ENCODE results near the gene MMP24OS.
A peak's percentile ranks its signal among the peaks of the same experiment; 100 is the strongest.
"Not testable (repeated sequence)": the region's sequence is repeated elsewhere in the genome, so short reads cannot be mapped to it uniquely, and the experiment has no call there.

MMP24OS gene

DNA sequence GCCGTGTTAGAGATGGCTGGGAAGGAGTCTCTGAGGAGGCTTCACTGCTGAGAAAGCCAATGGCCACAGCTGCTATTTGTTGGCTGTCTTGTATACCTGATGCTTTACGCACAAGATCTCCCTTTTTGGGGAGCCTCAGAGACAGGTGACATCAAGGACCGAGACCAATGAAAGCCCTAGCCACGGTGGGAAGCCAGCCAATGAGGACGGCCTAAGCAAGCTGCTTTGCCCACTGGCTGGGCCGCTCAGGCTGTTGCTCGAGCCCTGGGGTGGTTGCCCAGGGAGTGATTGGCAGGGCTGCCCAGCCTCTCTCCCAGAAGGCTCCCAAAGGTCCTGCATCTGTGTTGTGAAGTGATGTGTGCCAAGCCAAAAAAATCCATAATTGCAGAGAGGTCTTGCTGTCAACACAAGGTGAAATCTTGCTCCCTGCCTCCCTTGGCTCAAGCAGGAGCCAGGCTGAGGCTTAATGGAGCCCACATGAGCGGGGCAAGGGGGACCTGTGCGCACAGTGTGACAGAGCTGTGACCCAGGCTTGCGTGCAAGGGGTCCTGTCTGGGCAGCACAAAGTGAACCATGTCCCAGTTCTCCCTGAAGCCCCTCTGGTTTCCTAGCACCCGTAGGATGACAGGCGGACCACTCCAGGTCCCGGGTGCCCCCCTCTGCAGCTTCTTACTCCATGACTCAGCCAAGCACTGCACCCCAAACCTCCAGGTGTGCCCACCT lies 4.3 kb downstream of the MMP24OS start:
- DNase-seq: no peak

DNA sequence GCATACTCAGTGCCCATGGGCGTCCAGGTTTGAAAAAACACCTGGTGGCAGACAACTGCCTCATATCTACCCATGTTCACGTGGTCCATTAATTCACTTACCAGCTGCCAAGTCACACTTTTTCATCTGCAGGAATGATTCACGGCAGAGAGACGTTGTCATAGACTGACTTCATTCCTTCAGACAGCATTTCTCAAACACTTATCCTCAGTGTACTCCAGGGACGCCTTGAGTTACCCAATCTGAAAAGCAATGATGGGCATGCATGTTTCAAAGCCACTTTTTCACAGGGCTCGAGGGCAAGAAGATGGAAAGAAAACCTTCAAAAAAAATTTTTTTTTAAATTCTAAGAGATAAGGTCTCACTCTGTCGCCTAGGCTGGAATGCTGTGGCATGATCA lies 6.0 kb downstream of the MMP24OS start:
- DNase-seq: no peak

DNA sequence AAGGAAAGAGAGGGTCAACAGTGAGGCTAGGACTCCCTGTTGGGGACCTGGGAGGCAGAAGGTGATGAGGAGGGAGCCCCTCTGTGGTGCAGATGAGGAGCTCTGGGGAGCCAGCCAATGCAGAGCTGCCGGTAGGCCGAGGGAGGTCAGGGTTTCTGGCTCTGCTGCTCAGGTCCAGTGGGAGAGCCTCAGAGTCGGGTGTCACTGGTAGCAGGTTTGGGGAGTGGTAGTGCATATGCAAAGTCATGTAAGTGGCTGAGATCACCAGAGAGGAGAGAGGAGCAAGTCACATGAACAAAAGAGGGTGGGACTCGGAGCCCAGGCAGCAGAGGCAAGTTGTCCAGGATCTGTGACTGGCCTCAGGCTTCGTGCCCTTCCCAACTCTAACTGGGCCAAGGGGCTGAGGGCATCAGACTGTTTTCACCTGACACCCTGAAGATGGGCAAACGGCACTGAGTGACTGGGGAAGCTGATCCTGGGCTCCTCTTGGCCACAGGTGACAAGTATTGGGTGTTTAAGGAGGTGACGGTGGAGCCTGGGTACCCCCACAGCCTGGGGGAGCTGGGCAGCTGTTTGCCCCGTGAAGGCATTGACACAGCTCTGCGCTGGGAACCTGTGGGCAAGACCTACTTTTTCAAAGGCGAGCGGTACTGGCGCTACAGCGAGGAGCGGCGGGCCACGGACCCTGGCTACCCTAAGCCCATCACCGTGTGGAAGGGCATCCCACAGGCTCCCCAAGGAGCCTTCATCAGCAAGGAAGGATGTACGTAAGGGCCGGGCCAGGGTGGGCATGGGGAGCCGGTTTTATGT lies 6.6 kb downstream of the MMP24OS start:
- no peak for DNase-seq

DNA sequence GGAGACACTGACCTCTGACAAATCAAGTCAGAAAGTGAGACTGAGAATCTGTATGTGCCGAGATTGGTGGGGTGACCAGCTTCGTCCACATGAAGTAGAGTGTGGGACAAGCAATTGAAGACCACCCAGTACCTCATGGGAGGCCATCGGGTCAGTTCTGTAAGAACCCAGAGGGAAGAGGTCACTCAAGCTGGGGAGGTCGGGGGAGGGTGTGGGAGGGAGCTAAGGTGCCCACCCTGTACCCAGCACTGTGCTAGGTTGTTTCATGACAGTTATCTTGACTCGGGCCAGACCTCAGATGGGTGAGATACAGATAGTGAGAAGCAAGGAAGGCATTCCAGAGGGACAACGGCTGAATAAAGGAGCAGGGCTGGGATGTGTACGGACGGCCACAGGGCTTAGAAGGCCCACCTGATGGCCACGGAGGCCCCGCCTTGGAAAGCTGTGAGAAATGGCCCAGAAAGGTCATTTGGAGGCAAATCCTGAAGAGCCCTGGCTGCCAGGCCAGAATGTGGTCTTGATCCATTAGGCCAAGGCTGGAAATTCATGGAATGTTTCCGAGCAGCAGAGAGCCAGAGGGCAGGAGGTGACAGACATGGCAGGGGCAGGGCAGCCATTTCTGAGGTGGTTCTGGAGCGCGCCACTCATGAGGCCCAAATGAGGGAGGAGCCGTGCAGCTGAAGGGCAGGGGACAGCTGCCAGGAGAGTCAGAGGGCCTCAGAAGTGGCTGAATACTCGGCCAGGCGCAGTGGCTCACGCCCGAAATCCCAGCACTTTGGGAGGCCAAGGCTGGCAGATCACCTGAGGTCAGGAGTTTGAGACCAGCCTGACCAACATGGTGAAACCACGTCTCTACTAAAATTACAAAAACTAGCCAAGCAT lies 7.7 kb downstream of the MMP24OS start:
- DNase-seq: no peak

DNA sequence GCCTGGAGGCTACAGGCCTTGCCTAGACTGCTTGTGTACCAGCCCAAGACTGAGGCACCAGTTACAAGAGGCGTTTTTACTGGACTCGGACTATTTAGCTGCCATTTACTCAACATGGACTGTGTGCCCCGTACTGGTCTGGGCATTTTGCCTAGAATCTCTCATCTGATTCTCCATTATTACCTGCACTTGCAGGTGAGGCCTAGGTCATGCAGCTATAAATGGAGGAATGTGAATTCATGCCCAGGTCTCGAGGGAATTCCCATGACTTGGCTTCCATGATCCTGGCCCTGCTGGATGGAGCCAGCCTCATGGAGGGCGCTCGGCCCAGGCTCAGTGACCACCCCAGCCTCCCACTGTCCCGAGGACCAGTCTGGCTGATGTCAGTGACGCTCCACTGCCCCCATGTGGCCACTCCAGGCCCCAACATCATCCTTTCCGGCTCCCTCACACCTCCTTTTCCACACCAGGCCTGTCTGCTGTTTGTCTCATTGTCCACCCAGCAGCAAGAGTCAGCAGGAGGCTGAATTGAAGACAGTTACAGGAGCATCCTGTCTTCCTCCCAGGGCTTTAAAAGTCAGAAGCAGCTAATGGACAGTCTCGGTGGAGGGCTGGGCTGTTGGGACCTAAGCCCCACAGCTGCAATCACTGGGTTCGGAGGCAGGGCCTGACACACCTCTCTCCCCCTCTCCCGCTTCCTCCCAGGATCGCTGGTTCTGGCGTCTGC lies 8.7 kb downstream of the MMP24OS start:
- DNase-seq: peak; percentile 10 to 49

DNA sequence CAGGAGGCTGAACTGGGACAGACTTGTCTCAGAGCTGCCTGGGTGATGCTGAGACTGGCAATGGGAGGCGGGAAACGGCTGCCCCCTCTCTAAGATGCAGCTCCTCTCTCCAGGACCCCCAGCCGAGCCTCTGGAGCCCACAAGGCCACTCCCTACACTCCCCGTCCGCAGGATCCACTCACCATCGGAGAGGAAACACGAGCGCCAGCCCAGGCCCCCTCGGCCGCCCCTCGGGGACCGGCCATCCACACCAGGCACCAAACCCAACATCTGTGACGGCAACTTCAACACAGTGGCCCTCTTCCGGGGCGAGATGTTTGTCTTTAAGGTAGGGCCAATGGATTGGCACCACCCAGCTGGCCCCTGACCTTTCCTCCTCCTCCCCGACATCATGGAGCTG lies 10.8 kb downstream of the MMP24OS start:
- DNase-seq: no peak

DNA sequence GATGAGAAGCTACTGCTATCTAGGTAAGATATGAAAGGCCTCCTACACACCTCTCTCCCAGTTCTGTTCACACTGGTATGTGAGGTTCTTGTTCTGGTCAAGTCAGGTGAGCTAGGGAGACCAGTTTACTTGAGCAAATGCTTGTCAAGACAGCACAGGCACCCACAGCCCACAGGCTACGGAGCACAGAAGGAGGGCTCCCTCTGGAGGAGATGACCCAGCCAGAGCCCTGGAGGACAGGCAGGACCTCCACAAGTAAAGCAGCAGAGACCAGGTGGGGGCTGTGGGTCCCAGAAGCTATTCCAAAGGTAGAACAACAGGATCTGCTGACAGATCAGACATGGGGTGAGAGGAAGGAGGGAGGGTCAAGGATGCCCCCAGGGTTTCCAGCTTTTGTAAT lies 13.2 kb downstream of the MMP24OS start:
- no peak for DNase-seq

DNA sequence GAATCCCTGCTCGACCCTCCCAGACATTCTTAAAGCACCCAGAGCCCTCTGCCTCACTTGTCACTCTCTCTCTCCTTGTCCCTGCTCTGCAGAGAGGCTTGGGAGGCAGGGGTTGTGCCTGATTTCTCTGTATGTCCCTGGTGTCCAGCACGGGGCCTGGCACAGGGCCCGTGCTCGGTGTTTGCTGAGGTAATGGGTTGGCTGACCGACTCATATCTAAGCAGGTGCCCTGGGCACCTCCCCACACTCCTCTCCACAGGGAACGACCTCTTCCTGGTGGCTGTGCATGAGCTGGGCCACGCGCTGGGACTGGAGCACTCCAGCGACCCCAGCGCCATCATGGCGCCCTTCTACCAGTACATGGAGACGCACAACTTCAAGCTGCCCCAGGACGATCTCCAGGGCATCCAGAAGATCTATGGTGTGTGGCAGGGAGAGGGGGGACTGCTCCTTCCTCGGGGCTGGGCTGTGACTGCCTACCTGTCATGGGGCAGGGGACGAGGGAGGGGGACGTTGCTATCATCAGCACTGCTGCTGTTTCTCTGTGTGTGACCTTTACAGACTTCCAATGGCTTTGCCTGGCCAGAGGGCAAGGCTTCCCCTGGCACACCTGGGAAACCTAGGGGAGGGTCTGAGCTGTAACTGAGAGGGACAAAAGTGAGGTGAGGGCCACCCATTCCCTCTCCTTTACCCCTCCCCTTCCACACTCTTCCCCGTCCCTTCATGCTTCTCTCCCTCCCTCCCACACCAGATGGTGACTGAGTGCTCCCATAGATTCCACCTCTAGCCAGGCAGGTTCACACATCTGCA lies 14.2 kb downstream of the MMP24OS start:
- DNase-seq: no peak

DNA sequence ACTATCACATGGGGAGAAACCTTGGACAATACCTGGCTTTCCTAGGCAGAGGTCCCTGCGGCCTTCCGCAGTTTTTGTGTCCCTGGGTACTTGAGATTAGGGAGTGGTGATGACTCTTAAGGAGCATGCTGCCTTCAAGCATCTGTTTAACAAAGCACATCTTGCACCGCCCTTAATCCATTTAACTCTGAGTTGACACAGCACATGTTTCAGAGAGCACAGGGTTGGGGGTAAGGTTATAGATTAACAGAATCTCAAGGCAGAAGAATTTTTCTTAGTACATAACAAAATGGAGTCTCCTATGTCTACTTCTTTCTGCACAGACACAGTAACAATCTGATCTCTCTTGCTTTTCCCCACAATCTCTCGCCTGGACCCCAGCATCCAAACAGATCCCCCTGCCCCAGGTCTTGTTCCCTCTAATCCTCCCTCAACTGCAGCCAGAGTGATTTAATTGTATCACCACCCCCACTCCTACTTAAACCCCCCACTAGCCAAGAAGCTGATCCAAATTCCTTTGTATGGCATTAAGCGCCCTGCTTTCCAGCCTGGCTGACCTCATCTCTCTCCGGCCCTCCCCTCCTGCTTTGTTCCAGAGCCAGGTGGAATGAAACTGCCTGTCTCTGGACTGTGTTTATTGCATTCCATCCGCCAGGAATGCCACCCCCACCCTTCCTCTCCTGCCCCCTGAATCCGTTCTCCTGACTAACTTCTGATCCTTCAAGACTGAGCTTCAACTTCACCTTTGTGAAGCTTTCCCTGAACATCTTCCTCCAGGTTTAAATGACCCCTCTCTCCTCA lies 15.0 kb downstream of the MMP24OS start:
- not testable (repeated sequence) for DNase-seq

DNA sequence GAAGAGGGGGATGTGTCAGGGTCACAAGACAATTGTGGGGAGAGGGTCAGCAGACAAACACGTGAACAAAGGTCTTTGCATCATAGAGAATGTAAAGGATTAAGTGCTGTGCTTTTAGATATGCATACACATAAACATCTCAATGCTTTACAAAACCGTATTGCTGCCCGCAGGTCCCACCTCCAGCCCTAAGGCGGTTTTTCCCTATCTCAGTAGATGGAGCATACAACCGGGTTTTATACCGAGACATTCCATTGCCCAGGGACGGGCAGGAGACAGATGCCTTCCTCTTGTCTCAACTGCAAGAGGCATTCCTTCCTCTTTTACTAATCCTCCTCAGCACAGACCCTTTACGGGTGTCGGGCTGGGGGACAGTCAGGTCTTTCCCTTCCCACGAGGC lies 15.6 kb downstream of the MMP24OS start:
- not testable (repeated sequence) for DNase-seq

DNA sequence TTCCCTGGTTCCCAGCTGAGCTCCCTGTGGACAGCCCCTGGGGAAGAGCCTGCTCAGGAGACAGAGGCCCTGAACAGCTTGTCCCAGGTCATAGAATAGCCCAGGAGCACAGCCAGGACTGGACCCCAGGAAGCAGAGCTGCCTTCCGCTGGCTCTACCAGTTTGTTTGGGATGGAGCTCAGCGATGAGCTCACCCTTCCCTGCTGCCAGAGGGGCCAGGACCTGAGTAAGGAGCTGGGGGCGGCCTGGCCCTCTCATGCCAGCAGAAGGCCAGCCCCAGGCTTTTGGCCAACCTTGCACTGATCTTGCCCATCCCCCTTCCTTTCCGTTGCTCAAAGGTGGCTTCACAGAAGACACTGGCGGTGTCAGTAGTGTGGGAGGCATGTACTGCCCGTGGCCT lies 17.5 kb downstream of the MMP24OS start:
- no peak for DNase-seq

DNA sequence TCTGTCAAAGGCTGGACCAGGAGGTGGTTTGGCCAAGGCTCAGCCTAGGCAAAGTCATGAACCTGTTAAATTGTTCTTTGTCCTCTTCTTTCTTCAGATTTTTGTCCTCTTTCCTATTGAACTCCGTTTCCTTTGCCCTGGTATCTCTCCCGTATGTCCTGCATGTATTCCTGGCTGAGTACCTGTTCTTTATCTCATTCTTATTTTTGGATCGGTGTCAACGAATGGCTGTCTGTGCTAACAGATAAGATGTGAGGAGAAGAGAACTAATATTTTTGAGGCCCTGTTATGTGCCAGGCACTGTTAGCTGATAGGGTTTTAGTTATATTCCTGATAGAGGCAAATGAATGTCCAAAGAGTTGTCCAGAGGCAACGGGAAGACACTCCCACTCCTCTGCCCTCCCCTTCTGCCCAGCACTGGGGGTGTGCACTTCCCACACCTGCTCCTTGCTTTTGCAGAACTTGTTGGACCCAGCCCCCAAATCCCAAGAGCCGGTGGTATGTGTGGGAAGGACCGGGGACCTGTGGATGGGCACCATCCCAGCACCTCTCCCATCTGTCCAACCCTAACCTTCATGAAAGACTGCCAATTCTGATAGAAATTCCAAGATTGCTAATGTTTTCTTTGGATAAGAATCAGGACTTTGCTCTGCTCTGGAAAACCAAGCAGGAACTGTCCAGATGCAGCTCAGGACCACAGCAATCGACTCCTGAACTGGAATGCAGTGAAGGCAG lies 20.6 kb downstream of the MMP24OS start:
- no peak for DNase-seq

DNA sequence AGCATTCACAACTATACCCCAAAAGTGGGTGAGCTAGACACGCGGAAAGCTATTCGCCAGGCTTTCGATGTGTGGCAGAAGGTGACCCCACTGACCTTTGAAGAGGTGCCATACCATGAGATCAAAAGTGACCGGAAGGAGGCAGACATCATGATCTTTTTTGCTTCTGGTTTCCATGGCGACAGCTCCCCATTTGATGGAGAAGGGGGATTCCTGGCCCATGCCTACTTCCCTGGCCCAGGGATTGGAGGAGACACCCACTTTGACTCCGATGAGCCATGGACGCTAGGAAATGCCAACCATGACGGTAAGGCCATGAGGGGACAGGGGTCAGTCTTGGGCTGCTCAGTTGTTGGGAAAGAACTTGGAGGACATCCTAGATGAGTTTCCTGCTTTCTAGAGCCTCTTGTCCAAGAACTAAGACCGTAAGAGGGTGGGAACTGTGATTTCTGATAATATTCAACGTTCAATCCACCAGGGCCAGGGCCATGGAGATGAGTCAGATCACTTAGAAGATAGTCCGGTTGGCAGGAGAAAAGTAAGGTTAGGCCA lies 23.4 kb downstream of the MMP24OS start:
- DNase-seq: no peak

DNA sequence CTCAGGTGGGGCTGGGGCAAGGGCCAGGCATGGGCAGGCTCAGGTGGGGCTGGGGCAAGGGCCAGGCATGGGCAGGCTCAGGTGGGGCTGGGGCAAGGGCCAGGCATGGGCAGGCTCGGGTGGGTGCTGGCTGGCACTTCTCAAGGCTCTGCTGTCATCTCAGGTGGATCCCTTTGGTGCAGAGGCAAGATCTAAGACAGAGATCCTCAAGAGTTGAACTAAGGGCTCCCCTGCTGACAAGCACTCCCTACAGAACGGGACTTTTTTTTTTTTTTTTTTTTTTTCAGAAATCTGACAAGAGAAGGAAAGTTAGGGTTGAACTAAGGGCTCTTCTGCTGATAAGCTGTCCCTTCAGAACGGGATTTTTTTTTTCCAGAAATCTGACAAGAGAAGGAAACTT lies 24.9 kb downstream of the MMP24OS start:
- DNase-seq: no peak

DNA sequence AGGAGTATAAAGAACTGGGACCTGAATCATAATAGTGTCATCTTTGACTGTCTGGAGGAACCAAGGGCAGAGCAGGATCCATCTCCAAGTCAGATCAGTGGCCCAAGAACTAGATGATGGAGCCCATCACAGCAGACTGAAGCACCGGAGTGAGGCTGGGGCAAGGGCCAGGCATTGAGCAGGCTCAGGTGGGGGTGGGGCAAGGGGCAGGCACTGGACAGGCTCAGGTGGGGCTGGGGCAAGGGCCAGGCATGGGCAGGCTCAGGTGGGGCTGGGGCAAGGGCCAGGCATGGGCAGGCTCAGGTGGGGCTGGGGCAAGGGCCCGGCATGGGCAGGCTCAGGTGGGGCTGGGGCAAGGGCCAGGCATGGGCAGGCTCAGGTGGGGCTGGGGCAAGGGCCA lies 25.3 kb downstream of the MMP24OS start:
- not testable (repeated sequence) for DNase-seq

DNA sequence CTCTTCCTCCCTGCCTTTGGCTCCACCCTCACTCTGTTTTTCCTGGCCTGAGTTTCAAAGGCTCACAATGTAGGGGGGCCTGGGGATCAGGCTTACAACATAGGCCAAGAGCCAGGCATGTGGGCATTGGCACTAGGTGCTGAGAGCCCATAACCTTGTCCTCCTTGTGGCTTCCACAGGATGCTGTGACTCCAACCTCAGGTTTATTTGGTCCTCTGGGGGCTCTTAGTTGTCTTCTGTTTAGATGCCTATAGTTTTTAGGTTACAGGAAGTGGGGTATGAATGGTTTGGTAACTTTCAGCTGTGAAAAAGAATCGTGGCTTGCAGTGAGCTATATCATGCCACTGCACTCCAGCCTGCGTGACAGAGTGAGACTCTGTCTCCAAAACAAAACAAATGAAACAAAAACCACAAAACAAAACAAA lies 25.9 kb downstream of the MMP24OS start:
- no peak for DNase-seq

DNA sequence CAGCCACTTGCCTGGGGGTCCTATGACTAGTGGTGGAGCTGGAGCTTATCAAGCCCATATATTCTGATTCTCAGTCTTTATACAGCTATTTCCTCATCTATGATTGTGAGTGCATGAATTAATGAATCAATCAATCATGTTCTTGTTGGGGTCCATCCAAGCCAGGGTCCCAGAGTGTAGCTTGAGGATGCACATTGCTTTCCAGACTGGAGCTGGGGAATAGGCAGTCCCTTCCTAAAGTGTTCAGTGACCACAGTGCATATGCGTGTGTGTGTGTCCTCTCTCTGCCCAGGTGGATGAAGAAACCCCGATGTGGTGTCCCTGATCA lies 26.3 kb downstream of the MMP24OS start:
- no peak for DNase-seq

DNA sequence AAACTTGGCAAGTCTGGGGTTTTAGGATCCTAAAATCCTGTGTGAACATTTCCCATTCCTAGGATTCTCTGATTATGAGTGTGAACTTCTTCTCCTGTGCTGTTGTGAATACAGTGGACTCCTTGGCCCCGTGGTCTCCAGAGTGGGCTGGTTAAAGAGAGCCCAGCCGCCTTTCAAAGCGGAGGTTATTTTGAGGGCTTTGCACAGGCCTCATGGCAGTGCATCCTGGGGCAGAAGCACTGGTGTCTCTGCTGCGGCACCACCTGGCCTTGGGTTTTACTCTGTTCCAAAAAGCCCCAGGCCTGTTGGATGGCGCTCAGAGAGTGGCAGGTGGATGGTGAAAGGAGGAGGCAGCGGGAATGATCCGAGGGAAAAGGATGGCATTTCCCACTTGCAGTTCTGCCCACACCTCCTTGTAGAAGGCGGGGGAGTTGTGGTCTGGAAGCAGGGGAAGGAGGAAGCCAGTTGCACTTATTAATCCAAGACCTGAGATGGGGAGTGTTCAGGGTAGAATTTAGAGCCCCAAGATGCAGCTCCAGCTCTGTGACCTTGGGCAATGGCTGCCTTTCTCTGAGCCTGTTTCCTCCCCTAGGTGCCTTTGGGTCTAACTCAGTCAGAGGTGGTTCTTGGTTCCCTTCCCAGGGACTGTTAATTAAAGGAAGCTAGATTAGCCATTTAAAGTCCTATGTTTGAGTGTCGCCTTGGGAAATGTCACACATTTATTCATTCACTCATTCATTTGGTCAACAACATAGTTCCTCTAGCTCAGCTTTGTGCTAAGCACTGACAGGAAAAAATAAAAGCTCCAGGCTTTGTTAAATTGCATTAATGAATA lies 29.1 kb downstream of the MMP24OS start:
- DNase-seq: no peak

DNA sequence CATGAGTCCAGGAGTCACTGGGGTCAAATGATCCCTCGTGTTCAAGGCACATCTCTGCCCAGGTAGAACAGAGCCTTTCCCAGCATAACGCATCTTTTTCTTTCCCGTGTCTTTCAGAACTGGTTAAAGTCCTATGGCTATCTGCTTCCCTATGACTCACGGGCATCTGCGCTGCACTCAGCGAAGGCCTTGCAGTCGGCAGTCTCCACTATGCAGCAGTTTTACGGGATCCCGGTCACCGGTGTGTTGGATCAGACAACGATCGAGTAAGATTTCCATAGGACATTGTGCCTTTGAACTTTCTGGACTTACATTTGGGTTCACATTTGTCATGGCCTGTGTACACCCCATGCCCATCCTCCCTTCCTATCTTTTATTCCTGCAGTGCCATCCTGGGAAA lies 31.2 kb downstream of the MMP24OS start:
- DNase-seq: no peak

All from inflammatory macrophage treated with lipopolysaccharide for 1 hour (primary cell).